ENCODE results near the gene CNFN. TPM values are rescaled to one million over a fixed set of nuclear protein-coding genes. Genes with fewer than 3 reads are reported as not detected.

The CNFN gene
- total and polyA plus RNA-seq, 7 donors = 6.1 to 21.0 (median 9.7) TPM; not detected in 4

Small RNAs within 50 kb of the gene (small RNA-seq; reads per million reads assigned to genes)
- gene MIR8077 = 0 reads per million in 3 donors

Other genes with a start within 250 kb of the CNFN start
- gene DEDD2, start 172.6 kb downstream of the CNFN start, total RNA-seq = 10 to 100 TPM; 28.5 to 41.3 (median 36.3) TPM
- 10 to 100 TPM; 42.2 to 87.6 (median 49.9) TPM for gene DEDD2, start 172.6 kb downstream of the CNFN start, polyA plus RNA-seq
- gene ZNF526, start 170.0 kb downstream of the CNFN start, total RNA-seq = 1 to 10 TPM; 2.2 to 6.1 (median 4.3) TPM
- gene ZNF526, start 170.0 kb downstream of the CNFN start, polyA plus RNA-seq = 1 to 10 TPM; 3.0 to 6.8 (median 3.2) TPM
- gene GSK3A, start 147.7 kb downstream of the CNFN start, total RNA-seq = 10 to 100 TPM; 17.4 to 28.5 (median 20.5) TPM
- 10 to 100 TPM; 31.8 to 49.5 (median 49.0) TPM for gene GSK3A, start 147.7 kb downstream of the CNFN start, polyA plus RNA-seq
- 10 to 100 TPM; 18.9 to 39.3 (median 25.6) TPM for gene ERF, start 135.2 kb downstream of the CNFN start, total RNA-seq
- gene ERF, start 135.2 kb downstream of the CNFN start, polyA plus RNA-seq = 10 to 100 TPM; 18.6 to 42.8 (median 23.6) TPM
- 10 to 100 TPM; 16.0 to 31.3 (median 24.9) TPM for gene CIC, start 121.0 kb downstream of the CNFN start, total RNA-seq
- gene CIC, start 121.0 kb downstream of the CNFN start, polyA plus RNA-seq = 10 to 100 TPM in 2 of 3 donors, 1 to 10 TPM in 1; 8.4 to 42.1 (median 17.3) TPM
- not detected for gene PRR19, start 88.2 kb downstream of the CNFN start, total RNA-seq
- gene PRR19, start 88.2 kb downstream of the CNFN start, polyA plus RNA-seq = under 1 TPM in 2 of 3 donors, not detected in 1; 0.69 to 0.79 TPM
- 1 to 10 TPM; 5.6 to 8.6 (median 6.0) TPM for gene PAFAH1B3, start 87.7 kb downstream of the CNFN start, total RNA-seq
- 10 to 100 TPM; 27.0 to 44.3 (median 27.7) TPM for gene PAFAH1B3, start 87.7 kb downstream of the CNFN start, polyA plus RNA-seq
- gene TMEM145, start 77.0 kb downstream of the CNFN start, total RNA-seq = 1 to 10 TPM in 1 of 4 donors, under 1 TPM in 2, not detected in 1; 0.54 to 4.4 (median 0.71) TPM
- gene TMEM145, start 77.0 kb downstream of the CNFN start, polyA plus RNA-seq = under 1 TPM in 1 of 3 donors, not detected in 2; 0.58 TPM
- gene MEGF8, start 64.7 kb downstream of the CNFN start, total RNA-seq = 10 to 100 TPM in 2 of 4 donors, 1 to 10 TPM in 2; 5.4 to 21.6 (median 9.3) TPM
- 10 to 100 TPM in 1 of 3 donors, 1 to 10 TPM in 2; 1.8 to 13.9 (median 2.3) TPM for gene MEGF8, start 64.7 kb downstream of the CNFN start, polyA plus RNA-seq
- gene LIPE, start 37.1 kb upstream of the CNFN start, total RNA-seq = 10 to 100 TPM in 1 of 4 donors, 1 to 10 TPM in 3; 1.6 to 38.5 (median 7.5) TPM
- gene LIPE, start 37.1 kb upstream of the CNFN start, polyA plus RNA-seq = 10 to 100 TPM in 1 of 3 donors, 1 to 10 TPM in 2; 3.0 to 48.0 (median 3.9) TPM
- not detected for gene CXCL17, start 52.6 kb upstream of the CNFN start, total RNA-seq
- gene CXCL17, start 52.6 kb upstream of the CNFN start, polyA plus RNA-seq = 1 to 10 TPM in 1 of 3 donors, under 1 TPM in 1, not detected in 1; 0.90 to 1.2 TPM
- 1 to 10 TPM in 1 of 4 donors, under 1 TPM in 3; 0.55 to 2.4 (median 0.69) TPM for gene CEACAM1, start 138.2 kb upstream of the CNFN start, total RNA-seq
- gene CEACAM1, start 138.2 kb upstream of the CNFN start, polyA plus RNA-seq = 100 to 1,000 TPM in 2 of 3 donors, 10 to 100 TPM in 1; 51.1 to 444 (median 148) TPM
- gene CEACAM8, start 204.6 kb upstream of the CNFN start, total RNA-seq = not detected
- gene CEACAM8, start 204.6 kb upstream of the CNFN start, polyA plus RNA-seq = under 1 TPM in 2 of 3 donors, not detected in 1; 0.69 to 0.76 TPM